NCI-H460 (cell line): ENCODE results near the gene VPREB1. TPM values are rescaled to one million over a fixed set of nuclear protein-coding genes. Genes with fewer than 3 reads are reported as not detected.
"Not testable (repeated sequence)": the region's sequence is repeated elsewhere in the genome, so short reads cannot be mapped to it uniquely, and the experiment has no call there.

Source experiments
- DNase-seq: peaks from one replicate; pipeline ENCODE4 v3.0.0-alpha.2; 2016; ENCODE audit warnings: low read depth; ENCODE audit errors: extremely low read depth
- total RNA-seq: library from RNA; depleted of rRNA; stranded (reverse); fragments of >200 nt; shearing (Covaris generic); gene quantifications from 2 replicates; pipeline ENCODE4 v1.2.3, GENCODE V29; 2014

VPREB1 gene
- total RNA-seq, 1 experiment from 2014 or later, result not detected

- DNase-seq, result not testable (repeated sequence)
Observed at GRCh38 chr22:22291129-22291806, 46.7 kb downstream of the VPREB1 start.

- not testable (repeated sequence) for DNase-seq
Observed at GRCh38 chr22:22292656-22293055, 48.1 kb downstream of the VPREB1 start.

GRCh38 chr22:22293436-22293835 is 48.9 kb downstream of the VPREB1 start:
- not testable (repeated sequence) for DNase-seq

GRCh38 chr22:22294641-22295040 is 50.1 kb downstream of the VPREB1 start:
- not testable (repeated sequence) for DNase-seq
